Naive B cell (primary cell): Measurements from ENCODE around the gene SHF. TPM values are rescaled to one million over a fixed set of nuclear protein-coding genes. Genes with fewer than 3 reads are reported as not detected.

ENCODE experiments used
- ATAC-seq, 2 donors: fragments of 150-1000 bp; cut with Tn5 transposase; 2 replicates each; pipeline ENCODE4 v1.10.0; 2021; ENCODE audit warnings: low read depth in 2 of 2, mild to moderate bottlenecking in 2 of 2, moderate library complexity in 2 of 2
- DNase-seq: peaks from one replicate; pipeline ENCODE4 v3.0.0; 2022
- H3K27ac Mint-ChIP-seq, 6 donors: one replicate each; pipeline ENCODE4 v1.8.0; 2020 to 2022; ENCODE audit warnings: mild to moderate bottlenecking in 6 of 6, mixed read lengths in 6 of 6, moderate library complexity in 5 of 6, inconsistent platforms in 2 of 6
- H3K27me3 Mint-ChIP-seq, 3 donors: one replicate each; pipeline ENCODE4 v1.8.0; 2021 to 2022; ENCODE audit warnings: mixed read lengths in 3 of 3, mild to moderate bottlenecking in 1 of 3
- H3K36me3 Mint-ChIP-seq, 2 donors: one replicate each; pipeline ENCODE4 v1.8.0; 2020 to 2022; ENCODE audit warnings: mixed read lengths in 2 of 2, inconsistent platforms in 1 of 2, mild to moderate bottlenecking in 1 of 2
- H3K4me1 Mint-ChIP-seq, 3 donors: one replicate each; pipeline ENCODE4 v1.8.0; 2020 to 2022; ENCODE audit warnings: mixed read lengths in 3 of 3, inconsistent platforms in 1 of 3, mild to moderate bottlenecking in 1 of 3, moderate library complexity in 1 of 3
- H3K4me3 Mint-ChIP-seq, 8 donors: one replicate each; pipeline ENCODE4 v1.8.0; 2020 to 2022; ENCODE audit warnings: mild to moderate bottlenecking in 8 of 8, mixed read lengths in 8 of 8, moderate library complexity in 8 of 8, inconsistent platforms in 2 of 8
- H3K9me3 Mint-ChIP-seq, 7 donors: one replicate each; pipeline ENCODE4 v1.8.0; 2020 to 2022; ENCODE audit warnings: mixed read lengths in 7 of 7, mild to moderate bottlenecking in 5 of 7, inconsistent platforms in 2 of 7, moderate library complexity in 1 of 7
- polyA plus RNA-seq, 6 donors: library from polyadenylated mRNA; unstranded; fragments of 300-500 nt; fragmentation: Illumina TruSeq; gene quantifications; one replicate each; pipeline ENCODE4 v1.2.3, GENCODE V29; 2021; ENCODE audit warnings: low read depth in 6 of 6

SHF gene
- polyA plus RNA-seq, 6 donors from 2014 or later = 0.77 to 3.2 (median 1.8) TPM

DNA sequence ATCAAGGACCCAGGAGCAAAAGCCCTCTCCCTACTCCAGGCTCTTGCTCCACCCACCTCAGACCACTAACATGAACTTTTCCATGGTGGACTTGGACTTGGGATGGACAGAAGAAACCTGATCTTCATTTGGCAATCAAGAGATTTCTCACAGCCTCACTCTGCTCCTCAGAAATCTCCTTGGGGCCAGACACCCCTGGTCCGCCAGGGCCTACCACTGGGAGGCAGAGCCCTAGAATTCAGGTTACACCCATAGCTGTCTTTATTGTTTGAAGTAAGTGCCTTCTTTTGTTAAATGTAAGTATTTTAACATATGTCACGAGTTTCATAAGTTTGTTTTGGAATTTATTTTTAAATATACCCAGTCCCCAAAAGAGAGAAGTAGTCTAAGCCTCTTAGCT lies 13.2 kb downstream of the SHF start:
- ATAC-seq (no peak), DNase-seq (no peak)
- Mint-ChIP-seq H3K4me1 (peaks cover 0 to 5% (median 5%) of the 10 kb centered on the region in 3 donors), H3K27ac (peak overlapping the region in 1 of 6 donors; percentile 56), H3K9me3 (no peaks in the 10 kb centered on the region), H3K27me3 (no peaks in the 10 kb centered on the region), H3K4me3 (no peak overlapping the region), H3K36me3 (no peaks in the 10 kb centered on the region)

DNA sequence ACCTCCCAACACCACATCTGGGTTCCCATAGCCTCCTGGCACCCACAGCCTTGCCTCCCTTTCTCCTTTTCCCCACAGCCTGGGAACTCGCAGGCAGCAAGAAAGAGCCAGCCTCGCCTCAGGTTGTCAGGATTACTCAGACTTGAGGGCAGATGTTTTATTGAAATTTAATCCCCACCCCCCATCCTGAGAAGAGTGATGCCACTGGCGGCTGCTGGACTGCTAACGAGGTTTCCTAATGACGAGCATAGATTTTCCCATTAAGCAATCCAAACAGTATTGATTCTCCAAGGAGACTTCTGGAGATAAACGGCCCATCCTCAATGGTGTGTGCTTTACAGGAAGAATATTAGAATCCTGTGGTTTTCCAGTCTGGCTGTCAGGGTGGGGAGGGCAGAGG lies 13.7 kb downstream of the SHF start:
- H3K27ac Mint-ChIP-seq = no peak overlapping the region
- peaks cover 0 to 10% (median 8%) of the 10 kb centered on the region in 3 donors for H3K4me1 Mint-ChIP-seq
- ATAC-seq (no peak), DNase-seq (no peak)
- no peak overlapping the region for H3K4me3 Mint-ChIP-seq
- no peaks in the 10 kb centered on the region for H3K9me3 Mint-ChIP-seq
- no peaks in the 10 kb centered on the region for H3K27me3 Mint-ChIP-seq
- H3K36me3 Mint-ChIP-seq = no peaks in the 10 kb centered on the region

DNA sequence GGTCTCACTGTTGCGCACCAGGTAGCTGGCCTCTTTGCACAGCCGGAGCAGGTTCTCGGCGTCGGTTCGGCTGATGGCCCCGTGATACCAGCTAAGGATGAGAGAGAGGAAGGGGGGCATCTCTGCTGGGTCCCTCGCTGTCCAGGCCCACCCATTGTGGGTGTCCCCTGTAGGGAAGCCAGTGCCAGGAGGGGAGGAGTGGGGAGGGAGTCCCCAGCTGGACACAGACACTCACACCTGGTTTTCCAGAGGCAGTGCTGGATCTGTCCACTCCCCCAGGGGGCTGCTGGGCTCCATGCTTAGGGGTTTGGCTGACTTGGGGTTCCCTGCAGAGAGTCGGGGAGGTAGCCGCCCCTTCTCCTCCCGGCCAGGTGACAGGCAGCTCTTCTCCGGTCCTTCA lies 15.9 kb downstream of the SHF start:
- DNase-seq (no peak), ATAC-seq (no peak)
- Mint-ChIP-seq H3K9me3 (no peaks in the 10 kb centered on the region), H3K4me3 (no peak overlapping the region), H3K36me3 (no peaks in the 10 kb centered on the region), H3K27me3 (no peaks in the 10 kb centered on the region), H3K4me1 (peaks cover 4 to 23% (median 20%) of the 10 kb centered on the region in 3 donors), H3K27ac (no peak overlapping the region)

DNA sequence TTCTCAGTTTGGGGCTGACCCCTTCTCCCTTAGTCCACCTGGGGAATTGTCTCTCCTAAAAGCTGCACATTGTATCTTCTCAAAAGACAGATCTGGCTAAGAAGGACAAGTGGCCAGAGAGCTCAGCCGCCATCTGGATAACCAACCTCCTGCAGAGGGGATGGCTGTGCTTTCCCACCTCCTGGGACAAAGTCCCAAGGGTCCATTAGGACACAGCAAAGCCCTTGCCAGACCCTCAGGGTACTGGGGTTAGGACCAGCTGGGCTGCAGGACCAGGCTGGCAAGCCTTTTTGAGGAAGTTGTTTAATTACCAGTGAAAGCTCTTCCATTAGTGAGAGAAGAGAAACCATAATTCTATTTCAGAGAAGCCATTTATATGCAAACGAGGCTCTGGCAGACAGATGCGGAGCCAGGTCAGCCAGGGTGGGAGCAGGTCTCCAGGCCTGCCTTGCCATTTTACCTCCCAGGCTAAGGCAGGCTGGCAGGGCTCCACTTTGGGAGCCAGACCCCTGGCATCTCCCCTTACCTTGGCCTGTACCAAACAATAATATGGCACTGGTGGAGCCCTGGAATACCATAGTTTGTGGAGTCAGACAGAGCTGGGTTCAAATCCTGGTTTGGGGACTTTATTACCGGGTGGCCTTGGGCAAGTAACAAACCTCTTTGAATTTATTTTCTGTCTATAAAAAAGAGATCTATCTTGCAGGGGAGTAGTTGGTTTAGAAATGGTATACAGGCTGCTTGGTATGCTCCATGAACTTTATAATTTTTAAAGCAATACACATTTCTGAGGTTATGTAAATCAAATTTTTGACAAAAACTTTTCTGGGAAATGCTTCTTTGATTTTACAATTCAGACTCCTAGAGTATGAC lies 17.9 kb downstream of the SHF start:
- no peaks in the 10 kb centered on the region for H3K9me3 Mint-ChIP-seq
- no peaks in the 10 kb centered on the region for H3K27me3 Mint-ChIP-seq
- H3K36me3 Mint-ChIP-seq = no peaks in the 10 kb centered on the region
- no peak for DNase-seq
- peaks cover 10 to 38% (median 36%) of the 10 kb centered on the region in 3 donors for H3K4me1 Mint-ChIP-seq
- ATAC-seq = no peak
- H3K4me3 Mint-ChIP-seq = peak overlapping the region in 2 of 8 donors; percentile 25 to 79
- peak overlapping the region; percentile 34 to 73 (median 53) for H3K27ac Mint-ChIP-seq

DNA sequence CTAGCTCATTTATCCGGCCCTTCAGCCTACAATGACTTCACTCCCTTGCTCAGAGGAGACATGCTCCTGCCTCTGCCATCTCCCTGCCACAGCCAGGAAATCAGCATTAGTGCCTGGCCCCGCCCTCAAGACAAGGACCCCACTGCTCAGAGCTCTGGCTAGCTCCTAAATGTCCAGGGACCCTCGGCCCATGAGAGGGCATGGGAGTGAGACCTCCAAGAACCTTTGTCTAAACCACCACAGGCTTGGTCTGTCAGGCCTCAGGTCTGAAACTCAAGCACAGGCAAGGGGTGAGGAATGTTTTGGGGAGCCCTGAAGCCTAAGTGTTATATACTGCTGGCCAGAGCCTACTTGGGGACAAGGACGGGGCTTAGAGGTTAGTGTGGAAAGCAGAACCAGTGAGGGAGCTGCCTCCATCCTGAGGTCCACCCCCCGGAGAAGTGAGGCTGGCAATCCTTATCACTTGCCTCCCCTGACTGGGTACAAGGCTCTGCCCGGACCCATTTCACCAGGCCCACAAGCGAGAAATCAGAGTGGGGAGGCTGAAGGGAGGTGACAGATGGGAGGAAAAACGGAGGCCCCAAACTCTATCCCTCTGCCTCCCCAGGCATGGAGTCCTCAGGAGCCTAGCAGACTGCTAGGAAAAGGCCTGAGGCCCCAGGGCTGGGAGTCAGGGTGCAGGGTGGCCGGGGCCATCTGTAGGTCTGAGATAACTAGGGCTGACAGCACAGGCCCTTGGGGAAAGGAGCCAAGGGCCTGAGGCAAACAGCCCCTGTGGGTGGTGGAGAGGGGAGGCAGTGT lies 18.8 kb downstream of the SHF start:
- H3K36me3 Mint-ChIP-seq = no peaks in the 10 kb centered on the region
- no peaks in the 10 kb centered on the region for H3K27me3 Mint-ChIP-seq
- DNase-seq (no peak), ATAC-seq (no peak)
- H3K9me3 Mint-ChIP-seq = no peaks in the 10 kb centered on the region
- peak overlapping the region in 2 of 8 donors; percentile 15 to 79 for H3K4me3 Mint-ChIP-seq
- H3K27ac Mint-ChIP-seq = peak overlapping the region in 4 of 6 donors; percentile 42 to 87 (median 74)
- peaks cover 10 to 40% (median 37%) of the 10 kb centered on the region in 3 donors for H3K4me1 Mint-ChIP-seq

DNA sequence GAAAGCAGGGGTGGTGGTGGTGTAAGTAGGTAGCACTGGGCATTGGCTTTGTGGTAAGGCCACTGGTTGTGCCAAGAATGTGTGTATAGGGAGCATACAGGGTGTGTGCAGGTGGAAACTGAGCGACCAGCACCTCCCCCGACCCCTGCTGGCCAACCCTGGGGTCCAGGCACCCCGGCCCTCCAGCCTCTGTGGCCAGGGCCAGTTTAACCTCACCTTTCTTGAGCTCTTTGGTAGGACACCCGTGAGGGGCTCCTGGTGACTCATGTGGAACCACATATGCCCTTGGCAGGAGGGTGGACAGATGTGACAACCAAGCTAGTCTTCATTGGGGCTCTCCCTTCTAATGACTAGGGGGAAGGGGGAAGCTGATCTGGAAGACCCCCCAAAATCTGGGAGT lies 19.5 kb downstream of the SHF start:
- H3K9me3 Mint-ChIP-seq = no peaks in the 10 kb centered on the region
- ATAC-seq (no peak), DNase-seq (no peak)
- H3K36me3 Mint-ChIP-seq = no peaks in the 10 kb centered on the region
- no peaks in the 10 kb centered on the region for H3K27me3 Mint-ChIP-seq
- H3K4me1 Mint-ChIP-seq = peaks cover 10 to 46% (median 40%) of the 10 kb centered on the region in 3 donors
- peak overlapping the region in 2 of 6 donors; percentile 73 to 87 for H3K27ac Mint-ChIP-seq
- H3K4me3 Mint-ChIP-seq = peak overlapping the region in 3 of 8 donors; percentile 15 to 79 (median 25)

DNA sequence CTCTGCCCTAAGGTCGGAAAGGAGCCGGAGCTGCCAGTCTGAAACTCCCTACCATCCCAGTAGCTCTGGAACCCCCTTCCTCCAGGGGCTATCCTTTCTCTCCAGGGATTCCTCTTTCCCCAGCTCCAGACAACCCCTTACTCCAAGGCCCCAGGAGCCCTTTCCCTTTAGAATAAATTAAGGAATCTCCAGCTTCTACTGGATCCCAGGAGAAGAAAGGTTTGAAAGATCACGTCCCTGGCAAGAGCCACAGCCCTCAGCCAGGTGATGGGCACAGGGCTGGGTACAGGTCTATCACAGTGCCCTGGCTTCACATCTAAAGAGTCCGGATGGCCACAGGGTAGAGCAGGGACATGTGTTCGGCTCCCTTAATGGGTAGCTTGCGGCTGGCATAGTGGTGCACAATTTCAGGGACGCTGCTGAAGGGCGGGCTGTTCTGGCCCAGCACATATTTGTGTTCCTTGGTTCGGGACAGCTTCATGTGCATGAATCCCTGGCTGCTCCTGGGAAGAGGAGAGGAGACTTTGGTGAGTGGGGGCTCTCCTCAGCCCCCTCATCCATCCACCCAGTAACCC lies 20.0 kb downstream of the SHF start:
- no peak for DNase-seq
- Mint-ChIP-seq H3K27me3 (no peaks in the 10 kb centered on the region), H3K36me3 (no peaks in the 10 kb centered on the region)

DNA sequence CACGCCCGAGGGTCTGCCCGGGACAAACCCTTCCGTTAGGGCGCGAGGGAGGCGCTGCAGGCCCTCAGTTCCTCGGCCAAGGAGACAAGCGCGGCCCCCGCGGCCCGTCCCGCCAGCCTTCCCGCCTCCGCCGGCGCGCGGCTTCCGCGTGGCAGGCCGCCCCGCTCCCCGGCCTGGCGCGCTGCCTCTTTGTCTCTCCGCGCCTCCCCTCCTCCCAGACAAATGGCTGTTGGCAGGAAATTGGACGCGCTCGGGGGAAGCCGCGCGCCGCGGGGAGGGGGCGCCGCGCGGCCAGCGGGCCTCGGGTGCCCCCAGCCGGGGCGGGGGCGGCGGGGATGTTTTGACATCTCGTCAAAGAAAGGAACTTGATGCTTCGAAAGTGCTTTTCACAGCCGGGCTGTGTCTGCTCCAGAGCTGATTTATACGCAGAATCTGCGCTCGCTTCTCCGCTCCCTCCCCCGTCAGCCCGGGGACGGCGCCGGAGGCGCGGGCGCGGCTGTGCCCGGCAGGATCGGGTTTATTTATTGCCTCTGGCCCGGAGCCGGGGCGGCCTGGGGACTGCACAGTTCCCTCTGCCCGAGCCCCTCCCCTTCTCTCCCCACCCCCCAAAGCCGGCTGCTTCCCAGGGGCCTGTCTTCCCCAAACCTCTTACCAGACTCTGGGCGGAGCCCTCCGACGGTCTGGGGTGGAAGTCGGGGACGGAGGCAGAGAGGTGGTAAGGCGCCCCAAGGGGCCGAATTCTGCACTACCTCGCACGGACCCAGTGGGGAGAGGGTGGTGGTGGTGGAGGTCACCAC lies 20.7 kb downstream of the SHF start:
- peak; percentile 89 to 93 for ATAC-seq
- Mint-ChIP-seq H3K27me3 (no peaks in the 10 kb centered on the region), H3K36me3 (no peaks in the 10 kb centered on the region), H3K4me3 (peak overlapping the region; percentile 71 to 90 (median 79)), H3K4me1 (peaks cover 16 to 54% (median 46%) of the 10 kb centered on the region in 3 donors), H3K9me3 (no peaks in the 10 kb centered on the region), H3K27ac (peak overlapping the region; percentile 44 to 88 (median 61))
- peak; percentile 84 for DNase-seq

More for the DNA sequence above, 20.0 kb downstream of the SHF start:
- peak overlapping the region; percentile 71 to 90 (median 79) for H3K4me3 Mint-ChIP-seq
- H3K4me1 Mint-ChIP-seq = peaks cover 16 to 52% (median 44%) of the 10 kb centered on the region in 3 donors
- peak overlapping the region; percentile 44 to 88 (median 61) for H3K27ac Mint-ChIP-seq
- no peak for ATAC-seq
- H3K9me3 Mint-ChIP-seq = no peaks in the 10 kb centered on the region

DNA sequence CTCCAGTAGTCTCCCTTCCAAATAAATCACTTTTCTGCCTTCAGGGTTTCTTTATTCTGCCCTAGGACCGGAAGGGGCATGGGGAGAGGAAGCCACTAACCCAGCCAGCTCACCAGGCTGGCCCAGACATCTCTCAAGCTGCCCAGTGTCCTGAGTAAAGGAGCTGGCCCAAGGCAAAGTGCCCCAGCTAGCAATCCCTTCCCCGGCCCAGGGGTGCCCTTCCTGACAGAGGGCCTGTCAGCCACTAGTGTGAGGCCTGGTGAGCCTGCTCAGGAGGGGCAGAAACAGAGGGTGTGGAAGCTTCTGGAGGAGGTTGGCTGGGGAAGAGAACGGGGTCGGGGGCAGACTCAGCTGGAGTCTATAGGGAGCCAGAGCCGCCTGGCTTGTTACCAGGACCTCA lies 22.2 kb downstream of the SHF start:
- no peaks in the 10 kb centered on the region for H3K36me3 Mint-ChIP-seq
- DNase-seq (no peak), ATAC-seq (no peak)
- H3K27me3 Mint-ChIP-seq = no peaks in the 10 kb centered on the region
- peak overlapping the region; percentile 71 to 87 (median 80) for H3K4me3 Mint-ChIP-seq
- H3K27ac Mint-ChIP-seq = peak overlapping the region in 5 of 6 donors; percentile 63 to 96 (median 90)
- no peaks in the 10 kb centered on the region for H3K9me3 Mint-ChIP-seq
- peaks cover 18 to 54% (median 48%) of the 10 kb centered on the region in 3 donors for H3K4me1 Mint-ChIP-seq

DNA sequence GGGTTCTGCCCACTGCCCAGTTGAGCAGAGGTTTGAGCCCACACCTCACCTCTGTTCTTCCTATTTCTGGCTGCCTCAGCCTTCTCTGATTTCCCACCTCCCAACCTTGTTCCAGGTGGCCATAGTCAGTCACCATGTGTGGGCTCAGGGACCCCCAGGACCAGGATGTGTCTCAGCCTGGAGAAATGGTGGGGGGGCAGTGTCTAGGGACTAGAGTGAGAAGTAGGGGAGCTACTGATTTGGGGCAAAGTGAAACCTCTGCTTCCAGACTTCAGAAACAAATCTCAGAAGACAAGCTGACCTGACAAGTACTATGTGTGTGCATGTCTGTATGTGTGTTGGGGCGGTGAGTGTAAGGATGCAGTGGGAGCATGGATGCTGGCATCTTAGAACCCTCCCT lies 22.9 kb downstream of the SHF start:
- Mint-ChIP-seq H3K4me1 (peaks cover 23 to 52% (median 46%) of the 10 kb centered on the region in 3 donors), H3K9me3 (no peaks in the 10 kb centered on the region), H3K36me3 (no peaks in the 10 kb centered on the region), H3K27me3 (no peaks in the 10 kb centered on the region), H3K27ac (peak overlapping the region in 5 of 6 donors; percentile 22 to 88 (median 65)), H3K4me3 (peak overlapping the region; percentile 20 to 87 (median 77))
- DNase-seq (no peak), ATAC-seq (no peak)

DNA sequence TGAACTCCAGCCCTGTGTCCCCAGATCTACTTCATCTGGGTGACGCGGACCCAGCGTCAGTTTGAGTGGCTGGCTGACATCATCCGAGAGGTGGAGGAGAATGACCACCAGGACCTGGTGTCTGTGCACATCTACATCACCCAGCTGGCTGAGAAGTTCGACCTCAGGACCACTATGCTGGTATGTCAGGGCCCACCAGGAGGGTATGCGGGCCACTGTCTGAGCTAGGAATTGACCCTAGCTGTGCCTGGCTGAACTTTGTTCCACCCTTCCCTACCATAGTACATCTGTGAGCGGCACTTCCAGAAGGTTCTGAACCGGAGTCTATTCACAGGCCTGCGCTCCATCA lies 24.3 kb downstream of the SHF start:
- peak overlapping the region in 1 of 8 donors; percentile 44 for H3K4me3 Mint-ChIP-seq
- no peak for DNase-seq

DNA sequence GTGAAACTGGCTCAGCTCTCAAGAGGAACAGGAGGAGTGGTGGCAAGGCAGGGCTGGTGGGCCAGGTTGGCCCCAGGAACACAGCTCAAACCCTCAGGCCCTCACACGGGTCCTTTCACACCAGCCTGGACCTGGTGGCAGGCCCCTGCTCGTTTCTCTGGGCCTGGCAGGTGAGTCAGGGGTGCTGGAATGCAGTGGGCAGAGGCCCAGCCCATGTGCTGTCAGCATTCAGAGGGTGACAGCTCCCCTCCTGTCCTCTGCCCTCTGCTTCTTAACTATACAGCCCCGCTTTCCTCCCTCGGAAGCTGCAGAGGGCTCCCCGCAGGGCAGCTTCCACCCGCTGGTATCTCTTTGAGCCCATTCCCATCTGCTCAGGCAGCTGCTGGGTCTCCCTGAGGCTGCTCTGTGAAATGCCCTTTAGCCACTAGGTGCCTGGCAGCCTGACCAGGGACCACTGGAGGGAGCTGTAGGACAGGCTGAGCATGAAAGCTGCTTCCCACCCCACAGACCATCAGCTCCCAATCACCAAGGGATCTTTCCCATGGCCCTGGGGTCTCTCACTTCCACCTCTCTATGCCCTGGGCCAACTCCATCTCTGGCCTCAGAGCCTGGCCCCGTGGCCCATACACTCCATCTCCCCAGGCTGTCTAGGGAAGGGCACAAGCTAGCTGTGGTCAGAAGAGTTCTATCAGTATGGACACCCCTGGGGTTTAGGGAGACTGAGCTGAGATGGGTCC lies 24.8 kb downstream of the SHF start:
- H3K27ac Mint-ChIP-seq = peak overlapping the region in 3 of 6 donors; percentile 41 to 89 (median 83)
- H3K27me3 Mint-ChIP-seq = no peaks in the 10 kb centered on the region
- ATAC-seq = peak in 1 of 2 donors; percentile 13
- peaks cover 29 to 45% (median 29%) of the 10 kb centered on the region in 3 donors for H3K4me1 Mint-ChIP-seq
- peak overlapping the region in 2 of 8 donors; percentile 44 to 56 for H3K4me3 Mint-ChIP-seq
- no peaks in the 10 kb centered on the region for H3K9me3 Mint-ChIP-seq
- DNase-seq = peak; percentile 56
- no peaks in the 10 kb centered on the region for H3K36me3 Mint-ChIP-seq

More for the DNA sequence above, 24.3 kb downstream of the SHF start:
- H3K27me3 Mint-ChIP-seq = no peaks in the 10 kb centered on the region
- peak overlapping the region in 1 of 6 donors; percentile 62 for H3K27ac Mint-ChIP-seq
- no peaks in the 10 kb centered on the region for H3K36me3 Mint-ChIP-seq
- peaks cover 29 to 49% (median 31%) of the 10 kb centered on the region in 3 donors for H3K4me1 Mint-ChIP-seq
- ATAC-seq = no peak
- H3K9me3 Mint-ChIP-seq = no peaks in the 10 kb centered on the region
